Measurements from ENCODE around the gene BCOR. TPM values are rescaled to one million over a fixed set of nuclear protein-coding genes. Genes with fewer than 3 reads are reported as not detected.

Gene BCOR
- total and polyA plus RNA-seq, 4 donors = 5.6 to 23.0 (median 11.0) TPM

DNA sequence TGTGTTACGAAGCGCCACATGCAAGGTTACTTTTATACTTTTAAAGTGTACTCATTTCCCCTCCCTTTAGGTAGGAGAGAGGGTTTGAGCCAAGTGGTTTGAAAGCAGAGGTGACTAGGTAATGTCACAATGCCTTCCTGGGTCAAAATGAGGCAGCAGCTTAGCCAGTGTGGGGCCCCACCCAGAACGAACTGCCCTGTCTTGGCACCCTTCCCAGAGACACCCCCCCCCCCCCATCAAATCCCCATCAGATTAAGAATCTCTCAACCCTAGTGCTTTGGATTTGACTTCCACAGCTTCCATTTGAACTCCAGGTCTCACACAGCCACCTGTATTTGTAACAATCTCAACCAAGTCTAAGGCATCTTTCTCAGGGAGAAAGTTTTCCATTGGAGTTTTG, 31.1 kb downstream of the BCOR start:
- no peak overlapping the region for H3K9ac ChIP-seq (ENCODE audit: low read depth in 1 of 2, low read length in 2 of 2)
- no peak for TF ChIP-seq FOXA1 (IDR thresholded peaks at IDR 0.05)
- no peak for TF ChIP-seq FOXA2 (IDR thresholded peaks at IDR 0.05)
- TF ChIP-seq, protein P1, sequence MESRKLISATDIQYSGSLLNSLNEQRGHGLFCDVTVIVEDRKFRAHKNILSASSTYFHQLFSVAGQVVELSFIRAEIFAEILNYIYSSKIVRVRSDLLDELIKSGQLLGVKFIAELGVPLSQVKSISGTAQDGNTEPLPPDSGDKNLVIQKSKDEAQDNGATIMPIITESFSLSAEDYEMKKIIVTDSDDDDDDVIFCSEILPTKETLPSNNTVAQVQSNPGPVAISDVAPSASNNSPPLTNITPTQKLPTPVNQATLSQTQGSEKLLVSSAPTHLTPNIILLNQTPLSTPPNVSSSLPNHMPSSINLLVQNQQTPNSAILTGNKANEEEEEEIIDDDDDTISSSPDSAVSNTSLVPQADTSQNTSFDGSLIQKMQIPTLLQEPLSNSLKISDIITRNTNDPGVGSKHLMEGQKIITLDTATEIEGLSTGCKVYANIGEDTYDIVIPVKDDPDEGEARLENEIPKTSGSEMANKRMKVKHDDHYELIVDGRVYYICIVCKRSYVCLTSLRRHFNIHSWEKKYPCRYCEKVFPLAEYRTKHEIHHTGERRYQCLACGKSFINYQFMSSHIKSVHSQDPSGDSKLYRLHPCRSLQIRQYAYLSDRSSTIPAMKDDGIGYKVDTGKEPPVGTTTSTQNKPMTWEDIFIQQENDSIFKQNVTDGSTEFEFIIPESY (IDR thresholded peaks at IDR 0.05) = no peak
- no peak for TF ChIP-seq YY1 (IDR thresholded peaks at IDR 0.05)
- TF ChIP-seq HNF4A (conservative IDR thresholded peaks at IDR 0.05) = no peak
- TF ChIP-seq NR2F2 (IDR thresholded peaks at IDR 0.05) = no peak
- no peak for TF ChIP-seq TAF1 (conservative IDR thresholded peaks at IDR 0.05)
- TF ChIP-seq JUND (IDR thresholded peaks at IDR 0.05) = no peak
- TF ChIP-seq EGR1 (IDR thresholded peaks at IDR 0.05; ENCODE audit: low read depth in 2 of 2) = no peak
- no peak for TF ChIP-seq SP1 (IDR thresholded peaks at IDR 0.05)
- peaks cover 17 to 40% (median 26%) of the 10 kb centered on the region in 4 donors for H3K36me3 ChIP-seq (ENCODE audit: control insufficient read depth in 4 of 4, insufficient read depth in 3 of 4, low read depth in 1 of 4, low read length in 3 of 4)
- 65% methylated on average over 3 of the region's 3 CpGs for WGBS
- no peak overlapping the region for H3K27ac ChIP-seq (ENCODE audit: low read depth in 1 of 2, low read length in 2 of 2)
- no peak for DNase-seq (ENCODE audit: low spot score)
- H3K4me1 ChIP-seq (ENCODE audit: control insufficient read depth in 4 of 4, insufficient read depth in 4 of 4, low read length in 3 of 4) = no peaks in the 10 kb centered on the region
- H3K4me3 ChIP-seq (ENCODE audit: low read depth in 1 of 3, low read length in 3 of 3) = no peak overlapping the region
- no peaks in the 10 kb centered on the region for H3K27me3 ChIP-seq (ENCODE audit: control insufficient read depth in 4 of 4, insufficient read depth in 4 of 4, low read length in 3 of 4)
- H3K9me3 ChIP-seq (ENCODE audit: control insufficient read depth in 4 of 4, low read length in 3 of 4) = no peaks in the 10 kb centered on the region

DNA sequence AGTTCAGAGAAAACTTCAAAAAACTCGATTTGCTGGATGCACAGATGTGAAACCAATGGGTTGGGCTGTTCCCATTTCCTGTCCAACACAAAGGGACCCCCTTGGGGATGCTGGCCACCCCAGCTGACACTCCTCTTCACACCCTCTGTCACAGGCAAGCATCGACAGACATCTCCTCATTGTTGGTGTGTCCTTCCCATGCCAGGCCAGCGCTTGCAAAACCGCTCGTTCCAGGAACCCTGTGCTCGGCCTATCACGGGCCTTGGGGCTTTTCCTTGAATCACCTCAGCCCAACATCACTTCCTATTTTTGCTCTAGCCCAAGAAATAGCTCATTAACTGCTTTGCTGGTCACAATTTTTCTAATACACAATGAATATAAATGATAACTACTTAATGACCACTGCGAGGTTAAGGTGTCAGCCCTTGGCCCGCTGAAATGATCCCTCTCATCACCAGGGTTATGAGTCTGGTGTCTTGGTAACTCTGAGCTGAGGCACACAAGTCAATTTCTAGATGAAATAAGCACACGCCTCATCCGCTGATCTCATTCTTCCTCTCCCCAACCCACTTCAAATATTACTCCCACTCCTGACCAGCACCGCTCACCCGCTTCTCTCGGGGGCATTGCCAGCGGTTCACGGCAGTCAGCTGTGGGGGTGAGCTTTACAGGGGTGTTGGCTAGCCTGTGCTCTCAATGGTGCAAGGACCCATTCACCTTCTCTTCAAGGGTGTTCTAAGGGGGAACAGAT, 32.3 kb downstream of the BCOR start:
- WGBS = 89% methylated on average over 16 of the region's 16 CpGs
- no peak for DNase-seq (ENCODE audit: low spot score)
- Histone ChIP-seq H3K36me3 (ENCODE audit: control insufficient read depth in 4 of 4, insufficient read depth in 3 of 4, low read depth in 1 of 4, low read length in 3 of 4) (peaks cover 18 to 43% (median 23%) of the 10 kb centered on the region in 4 donors), H3K4me3 (ENCODE audit: low read depth in 1 of 3, low read length in 3 of 3) (no peak overlapping the region), H3K9ac (ENCODE audit: low read depth in 1 of 2, low read length in 2 of 2) (no peak overlapping the region), H3K27me3 (ENCODE audit: control insufficient read depth in 4 of 4, insufficient read depth in 4 of 4, low read length in 3 of 4) (no peaks in the 10 kb centered on the region), H3K27ac (ENCODE audit: low read depth in 1 of 2, low read length in 2 of 2) (no peak overlapping the region), H3K9me3 (ENCODE audit: control insufficient read depth in 4 of 4, low read length in 3 of 4) (no peaks in the 10 kb centered on the region), H3K4me1 (ENCODE audit: control insufficient read depth in 4 of 4, insufficient read depth in 4 of 4, low read length in 3 of 4) (no peaks in the 10 kb centered on the region)
- TF ChIP-seq EGR1 (IDR thresholded peaks at IDR 0.05; ENCODE audit: low read depth in 2 of 2) (no peak), GABPA (IDR thresholded peaks at IDR 0.05 in 1 of 2, conservative IDR thresholded peaks at IDR 0.05 in 1 of 2) (no peak), HNF4G (IDR thresholded peaks at IDR 0.05) (no peak), SP1 (IDR thresholded peaks at IDR 0.05) (no peak), TAF1 (conservative IDR thresholded peaks at IDR 0.05) (no peak), FOXA1 (IDR thresholded peaks at IDR 0.05) (no peak), JUND (IDR thresholded peaks at IDR 0.05) (no peak), HNF4A (conservative IDR thresholded peaks at IDR 0.05) (no peak), RXRA (IDR thresholded peaks at IDR 0.05) (no peak), NR2F2 (IDR thresholded peaks at IDR 0.05) (no peak)
- TF ChIP-seq, protein P2, sequence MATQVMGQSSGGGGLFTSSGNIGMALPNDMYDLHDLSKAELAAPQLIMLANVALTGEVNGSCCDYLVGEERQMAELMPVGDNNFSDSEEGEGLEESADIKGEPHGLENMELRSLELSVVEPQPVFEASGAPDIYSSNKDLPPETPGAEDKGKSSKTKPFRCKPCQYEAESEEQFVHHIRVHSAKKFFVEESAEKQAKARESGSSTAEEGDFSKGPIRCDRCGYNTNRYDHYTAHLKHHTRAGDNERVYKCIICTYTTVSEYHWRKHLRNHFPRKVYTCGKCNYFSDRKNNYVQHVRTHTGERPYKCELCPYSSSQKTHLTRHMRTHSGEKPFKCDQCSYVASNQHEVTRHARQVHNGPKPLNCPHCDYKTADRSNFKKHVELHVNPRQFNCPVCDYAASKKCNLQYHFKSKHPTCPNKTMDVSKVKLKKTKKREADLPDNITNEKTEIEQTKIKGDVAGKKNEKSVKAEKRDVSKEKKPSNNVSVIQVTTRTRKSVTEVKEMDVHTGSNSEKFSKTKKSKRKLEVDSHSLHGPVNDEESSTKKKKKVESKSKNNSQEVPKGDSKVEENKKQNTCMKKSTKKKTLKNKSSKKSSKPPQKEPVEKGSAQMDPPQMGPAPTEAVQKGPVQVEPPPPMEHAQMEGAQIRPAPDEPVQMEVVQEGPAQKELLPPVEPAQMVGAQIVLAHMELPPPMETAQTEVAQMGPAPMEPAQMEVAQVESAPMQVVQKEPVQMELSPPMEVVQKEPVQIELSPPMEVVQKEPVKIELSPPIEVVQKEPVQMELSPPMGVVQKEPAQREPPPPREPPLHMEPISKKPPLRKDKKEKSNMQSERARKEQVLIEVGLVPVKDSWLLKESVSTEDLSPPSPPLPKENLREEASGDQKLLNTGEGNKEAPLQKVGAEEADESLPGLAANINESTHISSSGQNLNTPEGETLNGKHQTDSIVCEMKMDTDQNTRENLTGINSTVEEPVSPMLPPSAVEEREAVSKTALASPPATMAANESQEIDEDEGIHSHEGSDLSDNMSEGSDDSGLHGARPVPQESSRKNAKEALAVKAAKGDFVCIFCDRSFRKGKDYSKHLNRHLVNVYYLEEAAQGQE (IDR thresholded peaks at IDR 0.05) = no peak
- TF ChIP-seq, protein P1 (IDR thresholded peaks at IDR 0.05) = no peak
- TF ChIP-seq, protein P3, sequence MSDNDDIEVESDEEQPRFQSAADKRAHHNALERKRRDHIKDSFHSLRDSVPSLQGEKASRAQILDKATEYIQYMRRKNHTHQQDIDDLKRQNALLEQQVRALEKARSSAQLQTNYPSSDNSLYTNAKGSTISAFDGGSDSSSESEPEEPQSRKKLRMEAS (IDR thresholded peaks at IDR 0.05) = no peak
- TF ChIP-seq, protein P4, sequence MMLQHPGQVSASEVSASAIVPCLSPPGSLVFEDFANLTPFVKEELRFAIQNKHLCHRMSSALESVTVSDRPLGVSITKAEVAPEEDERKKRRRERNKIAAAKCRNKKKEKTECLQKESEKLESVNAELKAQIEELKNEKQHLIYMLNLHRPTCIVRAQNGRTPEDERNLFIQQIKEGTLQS (IDR thresholded peaks at IDR 0.05) = no peak
